H1 (cell line): ENCODE results near the gene FAM171A1. TPM values are rescaled to one million over a fixed set of nuclear protein-coding genes. Genes with fewer than 3 reads are reported as not detected.

ENCODE experiments used
- CHD7 ChIP-seq: fragments of 300-600 bp; sonication (generic); IDR thresholded peaks from 2 replicates; pipeline ENCODE4 v1.7.1; 2012; ENCODE audit warnings: low read length, moderate library complexity, mild to moderate bottlenecking, inconsistent platforms; ENCODE audit not compliant: insufficient replicate concordance
- polyA plus RNA-seq, 7 experiments: library from polyadenylated mRNA; depleted of rRNA in 3 of 7; stranded (reverse) in 5 of 7; unstranded in 2 of 7; fragments of >200 nt in 5 of 7; fragments of 200-250 nt in 2 of 7; gene quantifications; 1 replicate in 5 of 7; 2 replicates in 1 of 7; 4 replicates in 1 of 7; pipeline versions ENCODE4 v1.2.1 to v1.2.3, GENCODE V29; 2011 to 2013; ENCODE audit warnings: missing spikeins in 2 of 7, mixed read lengths in 2 of 7
- total RNA-seq: library from RNA; stranded (reverse); fragmentation: NEBNext Ultra II Directional; extraction: Animal tissue kit (Norgen Biotek cat#: 25700); gene quantifications from 2 replicates; pipeline ENCODE4 v1.2.1, GENCODE V29; 2021

Gene FAM171A1
- total and polyA plus RNA-seq, 2 of the 8 experiments (the other 6 are each of a cell fraction or from before 2014, with no cell fraction given), result 26.6 to 42.1 TPM

- no peak for TF ChIP-seq CHD7
These were observed 202.1 kb downstream of the FAM171A1 start (continued) for GRCh38 chr10:15168786-15169554.
